ENCODE data around the gene PDE4B. TPM values are rescaled to one million over a fixed set of nuclear protein-coding genes. Genes with fewer than 3 reads are reported as not detected.
"Not testable (repeated sequence)": the region's sequence is repeated elsewhere in the genome, so short reads cannot be mapped to it uniquely, and the experiment has no call there.

The PDE4B gene
- total and polyA plus RNA-seq, 3 experiments from 2014 or later, result 29.7 to 34.5 (median 31.4) TPM

DNA sequence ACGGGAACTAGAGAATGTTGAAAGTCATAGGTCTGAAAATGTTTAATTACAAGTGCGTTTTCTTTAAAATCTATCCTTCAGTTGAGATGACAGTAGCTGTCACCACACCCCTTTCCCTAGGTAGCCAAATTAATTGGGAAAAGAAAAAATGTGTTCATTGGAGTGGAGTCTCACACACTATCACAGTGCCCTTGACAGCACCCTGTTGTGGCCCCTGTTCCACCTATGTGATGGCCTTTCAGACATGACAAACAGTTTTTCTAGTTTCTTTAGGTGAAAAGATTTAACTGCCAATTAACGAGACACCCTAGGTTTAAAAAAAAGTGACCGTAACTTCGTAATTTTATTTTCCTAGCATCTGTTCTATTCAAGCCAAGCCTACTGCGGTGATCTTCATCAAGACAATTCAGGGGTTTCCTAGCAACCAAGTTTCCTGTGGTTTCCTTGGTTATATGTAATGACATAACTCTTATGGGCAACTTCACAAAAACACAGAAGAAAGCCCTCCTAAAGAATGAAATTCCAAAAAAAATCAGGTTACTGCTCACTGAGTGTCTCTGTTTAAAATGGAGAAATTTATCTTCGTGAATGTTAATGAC is 298.3 kb downstream of the PDE4B start:
- H3K4me1 Mint-ChIP-seq, result peaks cover 3 to 9% (median 7%) of the 10 kb centered on the region in 3 donors
- H3K4me3 Mint-ChIP-seq, result no peak overlapping the region
- H3K27me3 Mint-ChIP-seq, result peaks cover 0 to 7% of the 10 kb centered on the region in 2 donors
- H3K36me3 ChIP-seq (ENCODE audit: insufficient read depth, low read length), result no peaks in the 10 kb centered on the region
- no peaks in the 10 kb centered on the region for H3K4me1 ChIP-seq (ENCODE audit: insufficient read depth, low read length)
- H3K4me3 ChIP-seq (ENCODE audit: low read length), result no peak overlapping the region
- H3K27ac ChIP-seq (ENCODE audit: low read depth, low read length), result no peak overlapping the region
- H3K9me3 ChIP-seq (ENCODE audit: low read length), result no peaks in the 10 kb centered on the region
- peaks cover 0 to 2% (median 0%) of the 10 kb centered on the region in 5 donors for H3K9me3 Mint-ChIP-seq
- ChIA-PET CTCF (no interaction called here), POLR2A (no interaction called here)
- H3K27ac Mint-ChIP-seq, result no peak overlapping the region
- DNase-seq, result peak in 2 of 5 donors; percentile 4 to 53
- no peaks in the 10 kb centered on the region for H3K36me3 Mint-ChIP-seq
- no peaks in the 10 kb centered on the region for H3K27me3 ChIP-seq (ENCODE audit: insufficient read depth, low read length, poor library complexity, severe bottlenecking)

- no peaks in the 10 kb centered on the region for H3K9me3 Mint-ChIP-seq
- ChIA-PET POLR2A (no interaction called here), CTCF (no interaction called here)
- no peak overlapping the region for H3K4me3 ChIP-seq (ENCODE audit: low read length)
- H3K36me3 Mint-ChIP-seq, result no peaks in the 10 kb centered on the region
- H3K4me3 Mint-ChIP-seq, result no peak overlapping the region
- H3K27me3 Mint-ChIP-seq, result peaks cover 0 to 4% of the 10 kb centered on the region in 2 donors
- DNase-seq, result no peak
- H3K4me1 Mint-ChIP-seq, result peaks cover 3 to 9% (median 7%) of the 10 kb centered on the region in 3 donors
- H3K27ac ChIP-seq (ENCODE audit: low read depth, low read length), result no peak overlapping the region
- H3K27ac Mint-ChIP-seq, result no peak overlapping the region
- no peaks in the 10 kb centered on the region for H3K4me1 ChIP-seq (ENCODE audit: insufficient read depth, low read length)
- no peaks in the 10 kb centered on the region for H3K36me3 ChIP-seq (ENCODE audit: insufficient read depth, low read length)
- H3K27me3 ChIP-seq (ENCODE audit: insufficient read depth, low read length, poor library complexity, severe bottlenecking), result no peaks in the 10 kb centered on the region
- H3K9me3 ChIP-seq (ENCODE audit: low read length), result no peaks in the 10 kb centered on the region
Measured at GRCh38 chr1:66095190-66095589, 302.5 kb downstream of the PDE4B start.

DNA sequence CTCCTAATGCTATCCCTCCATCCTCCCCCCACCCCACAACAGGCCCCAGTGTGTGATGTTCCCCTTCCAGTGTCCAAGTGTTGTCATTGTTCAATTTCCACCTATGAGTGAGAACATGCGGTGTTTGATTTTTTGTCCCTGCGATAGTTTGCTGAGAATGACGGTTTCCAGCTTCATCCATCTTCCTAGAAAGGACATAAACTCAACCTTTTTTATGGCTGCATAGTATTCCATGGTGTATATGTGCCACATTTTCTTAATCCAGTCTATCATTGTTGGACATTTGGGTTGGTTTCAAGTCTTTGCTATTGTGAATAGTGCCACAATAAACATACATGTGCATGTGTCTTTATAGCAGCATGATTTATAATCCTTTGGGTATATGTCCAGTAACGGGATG is 308.3 kb downstream of the PDE4B start:
- DNase-seq; H3K4me1 ChIP-seq (ENCODE audit: insufficient read depth, low read length); CTCF ChIA-PET; H3K27ac Mint-ChIP-seq; H3K36me3 Mint-ChIP-seq; H3K9me3 ChIP-seq (ENCODE audit: low read length); H3K4me3 Mint-ChIP-seq; POLR2A ChIA-PET; H3K4me1 Mint-ChIP-seq; H3K4me3 ChIP-seq (ENCODE audit: low read length); H3K36me3 ChIP-seq (ENCODE audit: insufficient read depth, low read length); H3K27me3 Mint-ChIP-seq; H3K27me3 ChIP-seq (ENCODE audit: insufficient read depth, low read length, poor library complexity, severe bottlenecking); H3K27ac ChIP-seq (ENCODE audit: low read depth, low read length): not testable (repeated sequence)
- H3K9me3 Mint-ChIP-seq, result peaks cover 2 to 12% (median 5%) of the 10 kb centered on the region in 5 donors

- H3K27me3 ChIP-seq (ENCODE audit: insufficient read depth, low read length, poor library complexity, severe bottlenecking); H3K4me1 Mint-ChIP-seq; CTCF ChIA-PET; H3K36me3 ChIP-seq (ENCODE audit: insufficient read depth, low read length); H3K27me3 Mint-ChIP-seq; H3K4me3 ChIP-seq (ENCODE audit: low read length); H3K36me3 Mint-ChIP-seq; H3K9me3 ChIP-seq (ENCODE audit: low read length); H3K27ac ChIP-seq (ENCODE audit: low read depth, low read length); POLR2A ChIA-PET; H3K4me1 ChIP-seq (ENCODE audit: insufficient read depth, low read length); H3K27ac Mint-ChIP-seq; DNase-seq; H3K4me3 Mint-ChIP-seq: not testable (repeated sequence)
- peaks cover 2 to 12% (median 7%) of the 10 kb centered on the region in 5 donors for H3K9me3 Mint-ChIP-seq
Measured at GRCh38 chr1:66104076-66104475, 311.4 kb downstream of the PDE4B start.

- no peak for DNase-seq
- no peaks in the 10 kb centered on the region for H3K36me3 ChIP-seq (ENCODE audit: insufficient read depth, low read length)
- H3K4me3 ChIP-seq (ENCODE audit: low read length), result no peak overlapping the region
- ChIA-PET POLR2A (no interaction called here), CTCF (no interaction called here)
- Mint-ChIP-seq H3K4me3 (no peak overlapping the region), H3K9me3 (peaks cover 0 to 7% (median under 1%) of the 10 kb centered on the region in 5 donors), H3K27me3 (peaks cover 0 to 14% of the 10 kb centered on the region in 2 donors), H3K27ac (no peak overlapping the region), H3K36me3 (no peaks in the 10 kb centered on the region), H3K4me1 (no peaks in the 10 kb centered on the region)
- H3K4me1 ChIP-seq (ENCODE audit: insufficient read depth, low read length), result no peaks in the 10 kb centered on the region
- H3K9me3 ChIP-seq (ENCODE audit: low read length), result no peaks in the 10 kb centered on the region
- H3K27ac ChIP-seq (ENCODE audit: low read depth, low read length), result no peak overlapping the region
- no peaks in the 10 kb centered on the region for H3K27me3 ChIP-seq (ENCODE audit: insufficient read depth, low read length, poor library complexity, severe bottlenecking)
Measured at GRCh38 chr1:66108624-66109023, 315.9 kb downstream of the PDE4B start.

DNA sequence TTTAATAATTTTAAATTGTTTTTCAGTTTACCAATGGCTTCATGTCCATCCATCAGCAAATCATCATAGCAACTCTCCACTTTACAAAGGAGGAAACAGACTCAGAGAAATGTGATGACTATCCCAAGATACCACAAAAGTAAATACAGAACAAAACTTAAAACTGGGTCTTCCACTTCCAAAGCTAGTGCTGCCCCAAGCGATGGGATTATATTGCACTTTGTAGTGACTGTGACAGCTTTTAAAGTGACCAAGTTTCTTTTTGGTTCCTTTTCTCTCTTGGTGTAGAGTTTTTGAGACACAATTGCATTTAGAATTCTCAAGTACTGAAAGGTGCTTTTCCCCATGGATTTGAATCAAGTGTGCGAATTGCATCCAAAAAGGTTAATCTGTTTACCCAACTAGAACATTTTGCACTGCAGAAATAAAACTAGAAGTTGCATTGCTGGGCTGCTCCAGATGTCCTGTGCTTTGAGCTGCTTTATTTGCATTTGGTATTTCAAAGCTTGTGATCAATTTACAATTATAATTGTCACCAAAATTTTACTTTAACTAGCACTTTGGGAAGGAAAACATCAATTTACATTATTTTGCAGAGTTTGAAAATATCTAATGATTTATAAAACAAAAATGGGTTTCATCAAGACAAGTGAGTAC is 320.2 kb downstream of the PDE4B start:
- no peak for DNase-seq
- ChIA-PET POLR2A (no interaction called here), CTCF (no interaction called here)
- Mint-ChIP-seq H3K9me3 (peaks cover 0 to 4% (median 0%) of the 10 kb centered on the region in 5 donors), H3K4me3 (no peak overlapping the region), H3K27me3 (peaks cover 2 to 21% of the 10 kb centered on the region in 2 donors), H3K4me1 (no peaks in the 10 kb centered on the region), H3K36me3 (no peaks in the 10 kb centered on the region), H3K27ac (no peak overlapping the region)
- Histone ChIP-seq H3K27me3 (ENCODE audit: insufficient read depth, low read length, poor library complexity, severe bottlenecking) (no peaks in the 10 kb centered on the region), H3K9me3 (ENCODE audit: low read length) (no peaks in the 10 kb centered on the region), H3K36me3 (ENCODE audit: insufficient read depth, low read length) (no peaks in the 10 kb centered on the region), H3K4me3 (ENCODE audit: low read length) (no peak overlapping the region), H3K27ac (ENCODE audit: low read depth, low read length) (no peak overlapping the region), H3K4me1 (ENCODE audit: insufficient read depth, low read length) (no peaks in the 10 kb centered on the region)

DNA sequence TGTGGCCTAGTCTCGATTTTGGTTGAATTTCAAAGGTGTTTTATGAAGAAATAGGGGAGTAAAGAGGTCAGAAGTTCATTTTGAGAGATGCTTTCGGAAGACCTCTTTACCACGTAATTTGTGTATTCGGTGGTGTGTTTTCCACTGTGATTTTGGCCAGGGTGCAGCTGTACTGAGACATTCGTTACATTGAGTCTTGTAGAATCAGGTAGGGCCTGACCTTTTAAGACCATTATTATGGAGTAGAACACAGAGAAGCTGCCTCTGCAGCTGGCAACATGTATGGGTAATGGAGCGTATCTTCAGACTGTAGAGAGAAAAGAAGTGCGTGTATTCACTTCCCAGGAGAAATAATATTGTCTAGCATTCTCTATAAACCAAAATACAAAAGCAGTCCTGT is 326.5 kb downstream of the PDE4B start:
- Mint-ChIP-seq H3K27ac (no peak overlapping the region), H3K9me3 (peaks cover 0 to 4% (median 0%) of the 10 kb centered on the region in 5 donors), H3K36me3 (no peaks in the 10 kb centered on the region), H3K4me1 (no peaks in the 10 kb centered on the region), H3K4me3 (no peak overlapping the region), H3K27me3 (peaks cover 2 to 8% of the 10 kb centered on the region in 2 donors)
- Histone ChIP-seq H3K36me3 (ENCODE audit: insufficient read depth, low read length) (no peaks in the 10 kb centered on the region), H3K9me3 (ENCODE audit: low read length) (no peaks in the 10 kb centered on the region), H3K27ac (ENCODE audit: low read depth, low read length) (no peak overlapping the region), H3K4me3 (ENCODE audit: low read length) (no peak overlapping the region), H3K27me3 (ENCODE audit: insufficient read depth, low read length, poor library complexity, severe bottlenecking) (no peaks in the 10 kb centered on the region), H3K4me1 (ENCODE audit: insufficient read depth, low read length) (no peaks in the 10 kb centered on the region)
- DNase-seq, result no peak
- ChIA-PET CTCF (no interaction called here), POLR2A (no interaction called here)

DNA sequence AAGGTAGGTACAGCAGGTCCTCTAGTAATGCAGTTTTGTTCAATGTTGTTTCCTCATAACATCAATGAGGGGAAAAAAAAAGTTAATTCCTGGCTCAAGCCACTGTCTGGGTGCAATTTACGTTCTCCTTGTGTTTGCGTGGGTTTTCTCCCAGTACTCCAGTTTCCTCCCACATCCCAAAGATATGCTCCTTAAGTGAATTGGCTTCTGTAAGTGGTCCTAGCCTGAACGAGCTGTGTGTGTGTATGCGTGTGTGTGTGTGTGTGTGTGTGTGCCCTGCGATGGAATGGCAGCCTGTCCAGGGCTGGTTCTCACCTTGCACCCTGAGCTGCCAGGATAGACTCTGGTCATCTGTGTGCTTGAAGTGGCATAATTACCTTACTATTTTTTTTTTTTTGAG is 332.0 kb downstream of the PDE4B start:
- no peaks in the 10 kb centered on the region for H3K27me3 ChIP-seq (ENCODE audit: insufficient read depth, low read length, poor library complexity, severe bottlenecking)
- Mint-ChIP-seq H3K4me3 (no peak overlapping the region), H3K27ac (no peak overlapping the region), H3K4me1 (no peaks in the 10 kb centered on the region), H3K27me3 (peaks cover 10 to 12% of the 10 kb centered on the region in 2 donors), H3K9me3 (no peaks in the 10 kb centered on the region), H3K36me3 (no peaks in the 10 kb centered on the region)
- no peaks in the 10 kb centered on the region for H3K9me3 ChIP-seq (ENCODE audit: low read length)
- no peak overlapping the region for H3K27ac ChIP-seq (ENCODE audit: low read depth, low read length)
- no peak overlapping the region for H3K4me3 ChIP-seq (ENCODE audit: low read length)
- CTCF ChIA-PET, result no interaction called here
- H3K4me1 ChIP-seq (ENCODE audit: insufficient read depth, low read length), result no peaks in the 10 kb centered on the region
- H3K36me3 ChIP-seq (ENCODE audit: insufficient read depth, low read length), result no peaks in the 10 kb centered on the region
- DNase-seq, result no peak
- POLR2A ChIA-PET, result no interaction called here

Measured in CD8-positive, alpha-beta memory T cell (primary cell).